ENCODE results near the gene SH3TC1.
A peak's percentile ranks its signal among the peaks of the same experiment; 100 is the strongest.

SH3TC1 gene

DNA sequence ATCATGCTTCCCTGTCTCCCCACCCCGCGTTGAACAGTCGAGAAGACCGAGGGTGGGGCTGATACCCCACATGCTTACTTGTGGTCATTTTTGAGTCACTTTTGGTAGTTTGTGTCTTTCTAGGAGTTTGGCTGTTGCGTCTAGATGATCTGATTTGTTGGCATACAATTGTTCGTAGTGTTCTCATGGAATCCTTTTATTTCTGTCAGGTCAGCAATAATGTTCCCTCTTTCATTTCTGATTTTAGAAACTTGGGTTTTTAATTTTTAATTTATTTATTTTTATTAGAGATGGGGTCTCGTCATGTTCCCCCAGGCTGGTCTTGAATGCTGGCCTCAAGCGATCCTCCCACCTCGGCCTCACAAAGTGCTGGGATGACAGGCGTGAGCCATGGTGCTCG lies 30.9 kb downstream of the SH3TC1 start:
- no peak for DNase-seq (ENCODE audit: low read depth)

DNA sequence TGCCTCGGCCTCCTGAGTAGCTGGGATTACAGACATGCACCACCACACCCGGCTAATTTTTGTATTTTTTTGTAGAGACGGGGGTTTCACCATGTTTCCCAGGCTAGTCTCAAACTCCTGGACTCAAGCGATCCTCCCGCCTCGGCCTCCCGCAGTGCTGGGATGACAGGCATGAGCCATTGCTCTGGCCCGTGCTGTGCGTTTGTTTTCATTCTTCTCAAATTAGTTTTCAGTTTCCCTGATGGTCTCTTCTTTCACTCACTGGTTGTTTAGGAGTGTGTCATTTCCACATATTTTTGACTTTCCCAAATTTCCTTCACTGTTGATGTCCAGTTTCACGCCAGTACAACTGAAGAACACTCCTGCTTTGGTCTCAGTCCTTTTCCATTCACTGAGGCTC lies 31.8 kb downstream of the SH3TC1 start:
- no peak for DNase-seq (ENCODE audit: low read depth)

DNA sequence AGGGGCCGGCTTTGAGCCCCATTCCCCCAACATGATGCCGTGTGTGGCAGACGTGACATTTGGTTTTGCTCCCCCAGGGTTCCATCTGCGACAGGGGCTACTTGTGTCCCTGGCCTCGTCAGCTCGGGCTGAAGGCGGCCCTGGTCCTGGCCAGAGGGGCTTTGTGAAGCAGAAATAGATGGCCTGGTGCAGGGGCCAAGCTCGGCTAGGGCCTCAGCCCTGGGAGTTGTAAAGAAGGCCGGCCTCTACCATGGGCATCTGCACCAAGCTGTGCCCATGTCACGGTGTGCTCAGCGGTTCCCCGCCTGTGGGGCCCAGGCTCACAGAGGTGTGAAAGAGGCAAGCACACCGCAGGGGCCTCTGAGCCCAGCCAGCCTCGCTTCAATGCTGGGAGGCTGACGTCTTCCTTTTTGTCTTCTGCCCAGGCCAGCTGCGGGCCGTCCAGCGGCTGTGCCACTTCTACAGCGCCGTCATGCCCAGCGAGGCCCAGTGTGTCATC lies 32.5 kb downstream of the SH3TC1 start:
- no peak for DNase-seq (ENCODE audit: low read depth)

DNA sequence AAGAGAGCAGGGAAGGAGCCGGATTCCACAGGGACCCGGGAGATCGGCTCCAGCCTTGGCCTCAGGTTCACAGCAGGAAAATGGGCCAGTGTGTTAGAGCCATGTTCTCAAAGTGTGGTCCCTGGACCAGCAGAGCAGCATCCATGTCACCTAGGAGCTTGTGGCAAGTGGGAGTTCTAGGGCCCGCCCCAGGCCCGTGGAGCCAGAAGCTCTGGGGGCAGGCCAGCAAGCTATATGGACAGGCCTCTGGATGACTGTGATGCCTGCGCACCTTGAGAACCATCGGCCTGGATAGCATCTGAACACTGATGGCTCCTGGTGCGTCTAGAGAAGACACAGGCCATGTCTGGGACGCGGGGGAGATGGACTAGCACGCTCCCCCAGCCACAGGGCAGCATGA lies 33.7 kb downstream of the SH3TC1 start:
- no peak for DNase-seq (ENCODE audit: low read depth)

DNA sequence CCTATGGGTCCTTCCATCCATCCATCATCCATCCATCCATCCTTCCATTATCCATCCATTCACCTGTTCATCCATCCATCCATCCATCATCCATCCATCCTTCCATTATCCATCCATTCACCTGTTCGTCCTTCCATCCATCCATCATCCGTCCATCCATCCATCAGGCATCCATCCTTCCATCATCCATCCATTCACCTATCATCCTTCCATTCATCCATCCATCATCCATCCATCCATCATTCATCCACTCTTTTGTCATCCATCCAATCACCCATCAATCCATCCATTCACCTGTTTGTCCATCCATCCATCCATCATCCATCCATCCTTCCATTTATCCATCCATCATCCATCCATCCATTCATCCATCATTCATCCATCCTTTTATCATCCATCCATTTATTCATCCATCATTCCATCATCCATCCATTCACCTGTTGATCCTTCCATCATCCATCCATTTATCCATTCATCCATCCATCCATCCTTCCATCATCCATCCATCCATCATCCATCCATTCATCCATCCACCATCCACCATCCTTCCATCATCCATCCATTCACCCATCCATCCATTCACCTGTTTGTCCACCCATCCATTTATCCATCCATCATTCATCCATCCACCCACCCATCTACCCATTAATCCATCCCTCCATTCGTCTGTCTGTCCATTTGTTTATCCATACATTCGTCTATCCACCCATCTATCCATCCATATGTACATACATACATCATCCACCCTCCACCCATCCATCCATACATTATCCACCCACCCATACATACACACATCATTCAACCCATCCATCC lies 34.8 kb downstream of the SH3TC1 start:
- DNase-seq (ENCODE audit: low read depth): no peak

DNA sequence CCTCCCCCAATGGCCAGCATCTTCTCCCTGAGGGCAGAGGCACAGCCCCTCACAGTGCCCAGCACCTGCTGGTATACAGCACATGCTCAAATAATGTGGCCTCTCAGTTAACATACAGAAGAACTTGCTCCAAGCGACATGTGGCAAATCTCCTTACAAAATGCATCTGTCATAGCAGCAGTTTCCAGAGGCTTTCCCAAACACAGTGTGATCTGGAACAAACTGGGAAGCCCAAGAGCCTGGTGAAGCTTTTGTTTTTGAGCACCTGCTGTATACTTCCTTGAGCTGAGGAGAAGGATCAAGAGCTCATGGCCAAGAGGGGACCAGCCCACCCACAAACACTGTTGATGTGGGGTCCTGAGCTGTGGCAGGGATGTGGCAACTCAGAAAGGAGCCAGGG lies 35.6 kb downstream of the SH3TC1 start:
- DNase-seq (ENCODE audit: low read depth): no peak

DNA sequence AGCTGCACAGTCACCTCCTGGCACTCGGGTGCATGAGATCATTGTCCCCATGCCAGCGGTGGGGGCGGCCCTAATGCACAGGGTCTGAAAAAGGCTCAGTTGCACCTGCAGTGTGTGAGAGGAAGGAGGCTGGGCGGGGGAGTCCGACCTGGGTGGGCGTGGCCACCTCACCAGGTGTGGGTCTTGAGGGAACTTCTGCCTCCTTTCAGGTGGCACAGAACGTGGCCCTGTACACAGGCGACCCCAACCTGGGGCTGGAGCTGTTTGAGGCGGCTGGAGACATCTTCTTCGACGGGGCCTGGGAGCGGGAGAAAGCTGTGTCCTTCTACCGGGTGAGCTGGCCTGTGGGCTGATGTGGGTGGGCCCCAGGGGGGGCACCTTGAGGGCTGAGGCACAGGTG lies 36.1 kb downstream of the SH3TC1 start:
- no peak for DNase-seq (ENCODE audit: low read depth)

DNA sequence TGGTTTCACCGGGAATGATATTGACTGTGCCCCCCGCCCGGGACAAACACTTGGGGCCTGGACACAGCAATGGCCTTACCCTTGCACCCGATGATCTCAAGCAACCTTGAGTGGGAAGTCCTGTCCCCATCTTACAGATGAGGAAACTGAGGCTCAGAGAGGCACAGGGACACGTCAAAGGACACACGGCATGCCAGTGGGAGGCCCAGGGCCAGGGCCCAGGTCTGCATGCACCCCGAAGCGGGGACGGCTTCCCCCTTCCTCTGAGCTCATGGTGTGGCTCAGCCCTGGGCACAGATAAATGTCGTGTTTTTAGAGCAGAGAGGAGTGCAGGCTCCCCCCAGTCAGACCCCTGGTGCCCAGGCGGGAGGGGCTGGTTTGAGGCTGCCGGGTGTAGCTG lies 36.6 kb downstream of the SH3TC1 start:
- DNase-seq (ENCODE audit: low read depth): no peak

DNA sequence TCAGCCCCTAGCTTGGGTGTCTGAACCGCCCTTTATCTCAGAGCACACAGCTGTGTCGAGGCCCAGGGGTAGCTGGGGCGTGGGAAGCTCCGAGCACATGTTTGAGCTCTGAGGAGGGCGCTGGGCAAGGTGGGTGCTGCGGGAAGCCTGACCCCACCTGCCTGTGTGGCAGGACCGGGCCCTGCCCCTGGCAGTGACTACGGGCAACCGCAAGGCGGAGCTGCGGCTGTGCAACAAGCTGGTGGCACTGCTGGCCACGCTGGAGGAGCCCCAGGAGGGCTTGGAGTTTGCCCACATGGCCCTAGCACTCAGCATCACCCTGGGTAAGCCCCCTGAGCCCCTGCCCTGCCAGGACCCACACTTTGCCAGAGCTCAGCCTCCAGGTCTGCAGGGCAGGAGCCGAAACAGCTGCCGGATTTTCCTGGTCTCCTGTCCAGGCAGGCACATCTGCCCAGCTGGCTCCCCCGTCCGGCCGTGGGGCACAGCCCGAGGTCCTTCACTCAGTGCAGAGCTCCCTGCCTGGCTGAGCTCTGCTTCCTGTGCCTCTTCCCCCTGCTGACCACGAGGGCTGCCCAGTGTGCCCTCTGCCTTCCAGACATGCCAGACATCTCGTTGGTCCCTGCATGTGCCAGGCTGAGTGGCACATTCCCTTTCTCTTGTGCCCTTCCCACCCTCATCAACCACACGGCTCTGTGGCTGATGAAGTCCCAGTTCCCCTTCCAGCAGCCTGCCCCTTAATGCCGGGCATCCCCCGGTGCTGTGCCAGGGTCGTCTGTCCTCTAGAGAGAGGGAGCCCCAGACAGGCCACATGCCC lies 37.2 kb downstream of the SH3TC1 start:
- no peak for DNase-seq (ENCODE audit: low read depth)

DNA sequence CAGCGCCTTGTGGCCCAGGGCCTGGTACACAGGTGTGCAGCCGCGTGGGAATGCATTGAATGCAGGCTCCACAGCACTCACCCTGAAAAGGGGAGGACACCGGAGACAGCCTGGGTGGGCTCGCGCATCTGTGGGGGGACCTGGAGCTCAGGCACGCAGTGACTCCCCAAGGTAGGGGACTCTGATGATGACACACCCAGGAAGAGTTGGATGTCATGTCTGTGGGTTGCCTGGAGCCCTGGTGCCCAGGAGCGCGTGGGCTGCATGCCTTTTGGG lies 37.8 kb downstream of the SH3TC1 start:
- DNase-seq (ENCODE audit: low read depth): no peak

DNA sequence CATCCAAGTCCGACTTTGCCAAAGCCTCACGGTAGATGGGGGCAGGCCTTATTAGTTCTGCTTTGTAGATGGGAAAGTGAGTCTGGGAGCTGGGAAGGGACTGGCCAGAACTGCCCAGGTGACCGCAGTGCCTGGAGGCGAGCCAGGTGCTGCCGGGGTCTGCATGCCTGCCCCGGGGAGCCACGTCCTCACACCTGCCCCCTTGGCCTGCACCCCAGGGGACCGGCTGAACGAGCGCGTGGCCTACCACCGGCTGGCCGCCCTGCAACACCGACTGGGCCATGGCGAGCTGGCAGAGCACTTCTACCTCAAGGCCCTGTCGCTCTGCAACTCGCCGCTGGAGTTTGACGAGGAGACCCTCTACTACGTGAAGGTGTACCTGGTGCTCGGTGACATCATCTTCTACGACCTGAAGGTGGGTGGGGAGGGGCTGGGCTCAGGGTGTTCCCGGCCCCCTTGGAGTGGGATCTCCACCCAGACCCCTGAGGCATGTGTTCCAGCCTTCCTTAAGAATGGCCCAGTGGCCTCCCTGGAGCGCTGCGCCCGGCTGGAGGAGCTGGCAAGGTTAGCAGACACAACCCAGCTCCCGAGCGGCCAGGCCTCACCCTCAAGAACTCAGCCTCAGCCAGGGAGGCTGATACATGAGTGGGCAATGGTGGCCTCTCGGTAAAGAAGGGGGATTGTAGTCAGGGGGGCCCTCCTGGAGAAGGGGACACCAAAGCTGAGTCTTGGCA lies 38.3 kb downstream of the SH3TC1 start:
- no peak for DNase-seq (ENCODE audit: low read depth)

DNA sequence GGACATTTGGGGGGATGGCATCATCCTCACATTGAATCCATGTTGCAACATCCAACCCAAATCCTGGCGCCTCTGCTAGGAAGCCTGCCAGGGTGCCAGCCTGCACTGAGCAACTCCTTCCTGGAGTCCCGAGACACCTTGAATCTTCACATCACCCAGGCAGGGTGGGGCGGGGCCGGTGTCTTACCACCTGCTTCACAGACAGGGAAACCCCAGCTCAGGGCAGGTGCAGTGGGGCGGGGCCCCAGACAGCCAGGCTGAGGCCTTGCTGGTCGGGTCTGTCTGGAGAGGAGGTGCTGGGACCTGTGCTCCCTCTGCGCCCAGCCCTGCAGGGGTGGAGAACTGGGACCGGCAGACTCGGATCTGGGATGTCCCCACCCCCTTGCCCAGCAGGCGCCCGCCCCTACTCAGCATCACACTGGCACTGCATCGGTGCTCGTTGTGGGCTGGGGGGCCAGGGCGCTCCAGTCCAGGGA lies 39.0 kb downstream of the SH3TC1 start:
- DNase-seq (ENCODE audit: low read depth): no peak

DNA sequence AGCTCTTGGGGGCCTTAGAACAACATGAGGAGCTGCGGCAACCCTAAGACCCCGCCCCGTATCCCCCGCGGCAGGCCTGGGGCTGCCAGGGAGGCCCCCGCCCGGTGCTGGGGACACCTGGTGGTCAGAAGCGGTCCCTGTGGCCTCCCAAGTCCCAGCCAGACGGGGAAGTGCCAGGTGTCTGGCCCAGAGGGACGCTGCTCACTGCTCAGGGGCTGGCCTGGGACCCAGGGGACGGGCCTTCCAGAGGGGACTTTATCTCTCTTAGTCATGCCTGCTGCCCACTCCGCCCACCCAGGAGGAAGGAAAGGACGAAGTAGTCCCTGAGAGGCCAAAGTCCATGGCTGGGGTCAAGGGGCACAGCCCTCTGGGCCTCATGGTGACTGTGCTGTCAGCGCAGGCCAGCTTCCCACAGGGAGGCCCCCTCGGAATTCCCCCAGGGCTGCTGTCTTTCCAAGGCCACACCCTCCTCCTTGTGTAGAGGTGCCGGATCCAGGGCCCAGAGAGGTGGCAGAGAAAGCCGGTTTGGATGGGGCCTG lies 39.5 kb downstream of the SH3TC1 start:
- DNase-seq (ENCODE audit: low read depth): no peak

DNA sequence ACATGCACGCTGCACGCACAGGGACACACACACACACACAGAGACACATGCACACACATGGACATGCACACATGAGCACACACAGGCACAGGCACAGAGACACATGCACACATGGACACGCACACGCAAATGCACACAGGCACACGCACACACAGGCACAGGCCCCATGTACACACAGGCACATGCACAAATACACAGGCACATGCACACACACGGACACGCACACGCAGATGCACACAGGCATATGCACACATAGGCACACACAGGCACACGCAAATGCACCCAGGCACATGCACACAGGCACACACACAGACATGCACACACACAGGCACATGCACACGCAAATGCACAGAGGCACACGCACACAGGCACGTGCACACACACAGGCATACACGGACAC lies 40.1 kb downstream of the SH3TC1 start:
- no peak for DNase-seq (ENCODE audit: low read depth)

DNA sequence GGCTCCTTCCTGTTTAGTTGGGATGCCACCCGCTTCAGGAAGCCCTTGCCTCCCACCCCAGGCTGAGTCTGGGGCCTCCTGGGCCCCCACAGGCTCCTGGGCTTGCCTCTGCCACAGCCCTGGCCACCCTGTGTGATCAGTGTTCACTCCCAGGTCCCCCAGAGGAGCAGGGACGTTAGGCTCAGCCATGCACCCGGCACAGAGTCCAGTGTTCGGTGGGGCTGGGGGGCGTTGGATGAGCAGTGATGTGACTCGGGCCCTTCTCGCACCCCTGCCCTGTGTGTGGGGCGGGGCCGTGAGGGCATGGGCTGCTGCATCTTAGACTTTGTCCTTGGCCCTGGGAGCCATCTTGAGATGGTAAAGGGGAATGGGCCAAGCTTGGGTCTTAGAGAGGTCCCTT lies 40.6 kb downstream of the SH3TC1 start:
- DNase-seq (ENCODE audit: low read depth): no peak

DNA sequence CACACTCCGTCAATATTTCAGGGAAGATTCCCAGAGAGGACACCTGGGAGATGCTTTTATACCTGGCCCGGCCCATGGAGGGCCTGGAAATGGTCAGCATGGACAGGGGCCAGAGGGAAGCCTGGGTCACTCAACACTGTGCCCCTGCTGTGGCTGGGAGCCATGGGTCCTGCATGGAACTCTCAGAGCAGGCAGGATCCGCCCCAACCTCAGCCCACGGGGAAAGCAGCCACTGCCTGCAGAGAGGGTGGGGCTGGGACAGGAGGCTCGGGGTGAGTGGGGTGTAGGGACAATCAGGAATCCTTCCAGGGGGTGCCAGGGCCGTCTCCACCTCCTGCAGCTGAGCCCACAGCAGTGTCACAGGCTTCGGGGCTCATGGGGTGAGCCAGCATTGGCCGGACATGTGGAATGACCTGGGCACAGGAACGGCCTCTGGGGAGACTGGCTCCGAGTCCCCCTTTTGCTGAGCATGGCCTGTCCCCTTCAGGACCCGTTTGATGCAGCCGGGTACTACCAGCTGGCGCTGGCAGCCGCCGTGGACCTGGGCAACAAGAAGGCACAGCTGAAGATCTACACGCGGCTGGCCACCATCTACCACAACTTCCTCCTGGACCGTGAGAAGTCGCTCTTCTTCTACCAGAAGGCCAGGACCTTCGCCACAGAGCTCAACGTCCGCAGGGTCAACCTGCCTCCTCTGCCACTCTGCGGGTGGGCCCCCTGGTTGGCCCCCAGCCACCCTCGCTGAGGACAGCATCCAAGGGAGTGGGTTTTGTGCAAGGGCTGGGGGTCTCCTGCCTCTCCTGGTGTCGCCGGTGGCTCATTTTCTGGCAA lies 41.3 kb downstream of the SH3TC1 start:
- DNase-seq (ENCODE audit: low read depth): no peak

DNA sequence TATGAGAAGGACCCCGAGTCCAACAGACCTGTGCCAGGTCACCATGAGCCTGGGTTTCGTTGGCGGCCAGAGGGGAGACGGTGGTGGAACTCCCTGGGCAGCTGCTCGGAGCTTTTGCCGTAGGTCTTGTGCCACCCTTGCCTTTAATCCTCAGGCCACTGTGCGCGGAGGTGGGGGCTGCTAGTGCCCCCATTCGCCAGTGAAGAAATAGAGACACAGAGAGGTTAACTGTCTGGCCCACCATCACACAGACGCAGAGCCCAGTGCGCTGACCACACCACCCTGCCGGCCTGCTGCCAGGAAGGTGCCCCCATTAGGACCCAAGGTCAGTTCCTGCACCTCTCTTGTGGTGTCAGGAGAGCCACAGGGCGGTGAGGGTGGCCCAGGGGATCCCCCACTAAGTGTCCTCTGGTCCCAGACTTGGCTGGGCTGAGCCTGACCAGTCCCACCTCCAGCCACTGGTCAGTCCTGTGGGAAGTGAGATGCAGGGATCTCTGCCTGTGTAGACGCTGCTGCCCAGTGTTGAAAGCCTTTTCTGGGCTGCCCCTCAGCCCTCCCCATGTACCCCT lies 42.2 kb downstream of the SH3TC1 start:
- no peak for DNase-seq (ENCODE audit: low read depth)

DNA sequence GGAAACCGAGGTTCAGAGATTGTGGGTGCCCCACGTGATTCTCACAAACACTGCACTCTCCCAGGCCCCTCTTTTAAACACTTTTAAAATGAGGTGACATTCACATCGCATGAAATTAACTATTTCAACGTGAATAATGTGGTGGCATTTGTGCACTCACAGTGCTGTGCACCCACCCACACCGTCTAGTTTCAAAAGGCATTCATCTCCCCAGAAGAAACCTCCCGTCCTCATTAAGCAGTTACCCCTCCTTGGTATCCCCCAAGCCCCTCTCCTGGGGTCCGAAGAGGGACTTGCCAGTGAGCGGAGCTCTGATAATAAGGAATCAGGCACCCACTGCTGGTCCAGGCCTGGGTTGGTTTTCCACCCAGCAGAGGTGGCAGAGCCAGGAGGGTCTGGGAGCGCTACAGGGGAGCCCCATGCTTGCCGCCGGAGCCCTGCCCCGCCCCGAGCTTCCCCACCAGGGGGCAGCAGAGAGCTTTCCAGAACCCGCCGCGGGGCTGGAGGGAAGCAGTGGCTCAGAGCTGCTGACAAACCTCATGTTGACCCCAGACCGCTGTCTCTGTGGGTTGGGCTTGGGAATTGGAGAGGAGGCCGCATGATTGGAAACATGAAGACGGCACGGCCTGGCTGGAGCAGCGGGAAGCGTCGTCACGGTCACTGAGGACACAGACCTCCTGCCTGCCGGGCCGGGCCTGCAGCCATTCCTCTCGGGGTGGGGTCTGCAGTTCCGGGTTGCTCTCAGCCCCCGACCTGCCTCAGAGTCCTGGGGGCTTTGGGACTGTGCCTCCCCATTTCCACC lies 43.0 kb downstream of the SH3TC1 start:
- peak; percentile 79 for DNase-seq (ENCODE audit: low read depth)

DNA sequence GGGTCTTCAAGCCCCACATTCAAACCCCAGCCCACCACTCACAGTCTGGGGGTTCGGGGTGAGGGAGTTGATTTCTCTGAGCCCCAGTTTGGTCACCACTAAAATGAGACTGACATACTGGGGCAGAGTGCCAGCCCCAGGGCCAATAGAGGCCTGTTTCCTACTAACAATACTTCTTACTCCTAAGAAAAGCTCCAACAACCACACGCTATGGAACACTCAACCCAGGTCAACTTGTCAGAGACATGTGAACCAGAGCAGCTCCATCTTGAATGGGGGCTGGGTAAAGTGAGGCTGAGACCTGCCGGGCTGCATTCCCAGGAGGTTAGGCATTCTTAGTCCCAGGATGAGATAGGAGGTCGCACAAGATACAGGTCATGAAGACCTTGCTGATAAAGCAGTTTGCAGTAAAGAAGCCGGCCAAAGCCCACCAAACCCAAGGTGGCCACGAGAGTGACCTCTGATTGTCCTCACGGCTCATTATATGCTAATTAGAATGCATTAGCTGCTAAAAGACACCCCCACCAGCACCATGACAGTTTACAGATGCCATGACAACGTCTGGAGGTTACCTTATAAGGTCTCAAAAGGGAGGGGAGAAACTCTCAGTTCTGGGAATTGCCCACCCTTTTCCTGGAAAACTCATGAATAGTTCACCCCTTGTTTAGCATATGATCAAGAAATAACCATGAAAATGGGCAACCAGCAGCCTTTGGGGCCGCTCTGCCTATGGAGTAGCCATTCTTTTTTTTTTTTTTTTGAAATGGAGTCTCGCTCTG lies 43.9 kb downstream of the SH3TC1 start:
- no peak for DNase-seq (ENCODE audit: low read depth)
